SK-N-MC (cell line): ENCODE measurements around the gene PDCD4.

Experiments used
- EZH2 ChIP-seq: fragments of 200-600 bp; sonication (generic); IDR thresholded peaks from one replicate; pipeline ENCODE4 v1.6.1; 2017; ENCODE audit warnings: antibody characterized with exemption
- FOXP2 ChIP-seq: optimal IDR thresholded peaks from 2 replicates; pipeline ENCODE3; 2011; ENCODE audit warnings: mild to moderate bottlenecking, moderate library complexity; ENCODE audit not compliant: insufficient read depth; ENCODE audit errors: extremely low read length, control extremely low read depth
- POLR2AphosphoS5 ChIP-seq: IDR thresholded peaks from 2 replicates; pipeline ENCODE4 v1.6.1; 2012; ENCODE audit warnings: mild to moderate bottlenecking, low read depth, low read length, borderline replicate concordance

DNA sequence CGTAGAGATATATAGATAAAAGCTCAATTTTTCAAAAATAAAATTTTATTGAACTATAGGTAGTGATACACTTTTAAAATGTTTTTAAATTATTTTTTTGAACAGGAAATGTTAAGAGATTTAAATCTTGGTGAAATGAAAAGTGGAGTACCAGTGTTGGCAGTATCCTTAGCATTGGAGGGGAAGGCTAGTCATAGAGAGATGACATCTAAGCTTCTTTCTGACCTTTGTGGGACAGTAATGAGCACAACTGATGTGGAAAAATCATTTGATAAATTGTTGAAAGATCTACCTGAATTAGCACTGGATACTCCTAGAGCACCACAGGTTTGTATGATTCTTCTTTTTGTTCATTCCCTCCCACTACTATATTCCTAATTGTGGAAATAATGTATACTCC is 15.8 kb downstream of the PDCD4 start:
- no peak for TF ChIP-seq POLR2AphosphoS5
- TF ChIP-seq EZH2, result no peak
- no peak for TF ChIP-seq FOXP2
